ENCODE results near the gene PRPF19.

PRPF19 gene

GRCh38 chr11:60905047-60905446 is 1.3 kb downstream of the PRPF19 start:
- no peak for DNase-seq (ENCODE audit: low read depth)

DNA sequence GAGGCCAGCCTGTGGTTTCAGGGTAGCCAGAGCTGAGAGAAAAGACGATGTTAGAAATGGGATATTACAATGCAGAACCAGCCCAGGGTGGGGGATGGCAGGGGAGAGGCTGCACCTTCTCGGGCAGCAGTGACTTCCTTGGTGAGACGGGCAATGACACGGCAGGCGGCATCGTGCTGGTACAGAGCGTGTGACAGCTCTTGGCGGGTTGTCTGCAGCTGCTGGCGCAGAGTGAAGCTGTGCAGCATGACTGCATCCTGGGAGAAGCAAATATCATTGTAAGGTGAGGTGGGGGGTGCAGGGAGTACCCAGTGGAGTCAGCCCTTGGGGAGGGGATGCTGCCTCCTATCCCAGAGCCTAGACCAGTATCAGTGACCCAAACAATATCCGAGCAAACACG is 3.8 kb downstream of the PRPF19 start:
- no peak for DNase-seq (ENCODE audit: low read depth)

- DNase-seq (ENCODE audit: low read depth): no peak
Measured at GRCh38 chr11:60900673-60901404, 5.5 kb downstream of the PRPF19 start.

DNA sequence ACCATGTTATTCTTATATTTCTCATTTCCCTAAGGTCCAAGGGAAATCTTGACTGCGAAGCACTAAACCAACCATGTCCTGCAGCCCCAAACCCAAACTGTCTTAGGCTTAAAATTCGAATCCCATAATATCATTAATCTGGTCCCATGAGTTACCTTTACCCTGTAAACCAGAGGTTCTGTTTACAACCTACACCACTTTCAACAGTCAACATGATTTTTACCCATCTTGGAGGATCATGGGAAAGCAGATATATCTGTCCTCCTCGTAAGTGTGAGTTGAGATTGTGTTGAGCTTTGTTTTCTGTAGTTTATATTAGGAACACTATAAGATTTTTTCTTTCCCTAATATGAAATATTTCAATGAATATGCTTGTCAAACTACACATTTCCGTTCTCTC is 6.4 kb downstream of the PRPF19 start:
- no peak for DNase-seq (ENCODE audit: low read depth)

DNA sequence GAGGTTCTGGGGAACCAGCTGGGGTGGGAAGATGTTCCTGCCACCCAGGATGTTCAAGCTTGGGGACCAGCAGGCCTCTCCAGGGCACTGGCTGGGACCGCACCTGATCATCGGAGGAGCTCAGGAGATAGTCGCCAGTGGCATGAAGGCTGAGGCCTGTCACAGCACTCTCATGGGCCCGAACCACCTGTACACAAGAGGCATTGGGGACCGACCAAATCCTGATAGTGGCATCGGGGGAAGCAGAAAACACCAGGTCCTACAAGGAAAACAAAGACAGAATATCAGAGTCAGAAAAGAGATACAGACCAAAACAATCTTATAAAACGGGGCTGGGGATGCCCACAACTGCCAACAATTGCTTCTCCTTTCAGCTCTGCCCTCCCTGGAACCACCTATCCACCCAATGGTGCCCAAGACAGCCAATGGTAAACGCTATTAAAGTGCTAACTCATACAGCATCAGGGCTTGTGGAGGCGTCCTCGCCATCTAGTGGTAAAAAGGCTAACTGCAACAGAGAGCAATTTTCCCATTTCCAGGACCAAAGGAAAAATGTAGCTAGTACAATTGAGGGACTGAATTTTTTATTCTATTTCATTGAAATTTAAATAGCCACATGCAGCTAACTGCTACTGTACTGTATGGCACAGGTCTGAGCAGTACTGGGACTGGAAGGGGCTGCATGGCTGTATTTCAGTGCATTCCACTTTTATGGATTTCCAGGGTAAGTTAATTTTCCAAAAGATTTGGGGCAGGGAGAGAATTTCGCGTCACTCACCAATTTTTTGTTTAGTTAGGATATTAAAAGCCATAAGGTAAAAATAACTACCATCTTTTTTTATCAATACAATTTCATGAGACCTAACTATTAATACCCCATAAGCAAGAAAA is 7.1 kb downstream of the PRPF19 start:
- DNase-seq (ENCODE audit: low read depth): no peak

GRCh38 chr11:60897496-60897895 is 8.9 kb downstream of the PRPF19 start:
- DNase-seq (ENCODE audit: low read depth): no peak

DNA sequence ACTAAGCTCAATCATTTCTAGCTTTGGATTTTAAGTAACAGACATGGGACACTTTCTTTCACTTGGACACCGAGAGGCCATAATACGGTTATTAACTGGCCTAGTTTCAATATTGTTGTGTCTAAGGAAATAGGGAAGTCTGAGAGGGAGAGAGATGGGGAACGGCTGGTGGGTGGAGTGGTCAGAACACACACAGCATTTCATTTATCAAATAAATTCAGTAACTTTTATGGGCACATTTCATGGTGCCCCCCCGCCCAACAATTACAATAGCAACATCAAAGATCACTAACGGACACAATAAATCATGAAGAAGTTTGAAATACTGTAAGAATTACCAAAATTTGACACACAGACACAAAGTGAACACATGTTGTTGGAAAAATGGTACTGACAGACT is 10.7 kb downstream of the PRPF19 start:
- DNase-seq (ENCODE audit: low read depth): no peak

DNA sequence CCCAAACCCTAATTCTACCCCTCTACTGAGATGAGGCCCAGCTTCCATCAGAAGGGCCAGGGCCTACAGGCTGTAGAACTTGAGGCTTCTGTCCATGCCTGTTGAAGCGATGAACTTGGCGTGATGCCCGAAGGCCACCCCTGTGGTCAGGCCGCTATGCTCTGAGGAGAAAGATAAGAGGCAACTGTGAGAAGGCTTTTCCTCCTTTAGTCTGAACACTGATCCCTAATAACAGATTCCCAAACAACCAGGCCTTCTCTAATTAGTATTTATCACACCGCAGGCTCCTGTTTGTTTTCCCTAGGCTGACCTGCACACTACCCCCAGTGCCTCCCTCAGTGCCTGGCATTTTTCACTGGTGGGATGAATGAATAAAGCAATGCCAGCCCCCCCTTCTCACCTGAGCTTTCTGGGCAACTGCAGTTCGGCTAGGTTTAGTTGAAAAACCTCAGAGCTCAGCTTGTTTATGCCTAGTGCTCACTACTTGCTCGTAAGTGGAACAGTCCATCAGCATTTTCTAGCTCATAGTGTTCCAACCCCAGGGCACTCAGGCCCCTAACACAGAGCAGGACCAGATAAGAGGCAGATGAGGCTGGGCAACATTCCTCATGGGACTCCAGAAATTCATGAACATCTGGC is 15.2 kb downstream of the PRPF19 start:
- DNase-seq (ENCODE audit: low read depth): no peak

- DNase-seq (ENCODE audit: low read depth): no peak
Measured at GRCh38 chr11:60890696-60891095, 15.7 kb downstream of the PRPF19 start.

GRCh38 chr11:60889869-60890311 is 16.5 kb downstream of the PRPF19 start:
- DNase-seq (ENCODE audit: low read depth): no peak

DNA sequence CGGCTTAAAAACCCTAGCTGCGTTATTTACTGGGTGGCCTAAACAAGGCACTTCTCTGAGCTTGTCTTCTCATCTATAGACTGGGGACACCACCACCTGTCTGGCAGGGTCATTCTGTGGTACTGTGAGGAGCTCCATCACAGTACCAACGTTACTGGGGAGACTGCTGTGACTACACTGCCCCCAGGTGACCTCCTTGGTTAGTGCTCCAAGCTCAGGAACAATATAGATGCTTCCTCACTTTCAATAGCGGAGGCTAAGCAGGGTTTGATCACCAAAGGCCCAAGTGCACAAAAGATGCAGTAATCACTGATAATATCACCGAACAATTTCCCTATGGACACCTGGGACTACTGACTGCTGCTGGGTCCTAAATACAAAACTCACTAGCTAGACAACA is 18.8 kb downstream of the PRPF19 start:
- no peak for DNase-seq (ENCODE audit: low read depth)

GRCh38 chr11:60880643-60881282 is 25.6 kb downstream of the PRPF19 start:
- no peak for DNase-seq (ENCODE audit: low read depth)

DNA sequence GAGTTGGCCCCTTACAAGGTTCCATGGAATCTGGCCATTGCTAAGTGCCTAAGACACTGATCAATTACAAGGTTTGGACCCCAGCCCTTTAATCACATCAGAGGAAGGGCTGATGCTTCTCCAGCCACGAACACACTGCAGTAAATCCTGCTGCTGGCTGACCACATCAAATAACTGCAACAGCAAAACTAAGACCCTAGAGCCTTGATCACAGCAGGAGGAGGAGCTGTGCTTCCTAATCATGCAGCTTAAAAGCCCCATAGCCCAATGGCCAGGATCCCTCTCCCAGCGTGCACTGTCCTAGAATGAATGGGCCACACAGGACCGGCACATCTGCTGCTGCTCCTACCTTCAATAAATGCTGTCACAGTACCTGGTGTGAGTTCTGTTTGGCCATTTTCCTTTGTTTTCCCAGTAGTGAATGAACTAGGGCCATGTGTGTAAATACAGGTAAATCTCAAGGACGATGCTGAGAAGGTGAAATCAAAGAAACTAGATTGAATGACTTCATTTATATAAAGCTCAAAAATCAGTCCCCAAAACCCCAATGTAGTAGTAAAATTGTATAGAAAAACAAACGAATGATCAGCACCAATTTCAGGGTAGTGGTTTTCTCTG is 26.3 kb downstream of the PRPF19 start:
- no peak for DNase-seq (ENCODE audit: low read depth)

DNA sequence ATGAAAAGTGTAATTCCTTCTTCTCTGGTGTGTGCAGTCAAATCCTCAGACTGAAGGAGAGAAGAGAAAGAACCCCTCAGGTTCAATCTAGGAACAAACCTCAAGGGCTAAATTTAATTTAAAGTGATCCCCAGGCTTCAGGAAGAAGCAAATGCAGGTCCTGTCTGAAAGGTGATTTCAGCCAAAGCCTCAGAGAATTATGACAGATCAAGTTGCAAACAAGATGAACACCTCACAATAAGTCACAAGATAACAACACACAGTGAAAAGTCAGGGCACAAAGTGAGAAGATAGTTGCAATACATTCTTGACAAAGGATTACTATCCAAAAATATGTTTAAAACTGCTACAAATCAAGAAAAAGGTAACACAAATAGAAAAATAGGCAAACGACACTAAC is 27.3 kb downstream of the PRPF19 start:
- DNase-seq (ENCODE audit: low read depth): no peak

GRCh38 chr11:60878245-60879101 is 27.9 kb downstream of the PRPF19 start:
- no peak for DNase-seq (ENCODE audit: low read depth)

GRCh38 chr11:60876168-60876485 is 30.3 kb downstream of the PRPF19 start:
- DNase-seq (ENCODE audit: low read depth): no peak

DNA sequence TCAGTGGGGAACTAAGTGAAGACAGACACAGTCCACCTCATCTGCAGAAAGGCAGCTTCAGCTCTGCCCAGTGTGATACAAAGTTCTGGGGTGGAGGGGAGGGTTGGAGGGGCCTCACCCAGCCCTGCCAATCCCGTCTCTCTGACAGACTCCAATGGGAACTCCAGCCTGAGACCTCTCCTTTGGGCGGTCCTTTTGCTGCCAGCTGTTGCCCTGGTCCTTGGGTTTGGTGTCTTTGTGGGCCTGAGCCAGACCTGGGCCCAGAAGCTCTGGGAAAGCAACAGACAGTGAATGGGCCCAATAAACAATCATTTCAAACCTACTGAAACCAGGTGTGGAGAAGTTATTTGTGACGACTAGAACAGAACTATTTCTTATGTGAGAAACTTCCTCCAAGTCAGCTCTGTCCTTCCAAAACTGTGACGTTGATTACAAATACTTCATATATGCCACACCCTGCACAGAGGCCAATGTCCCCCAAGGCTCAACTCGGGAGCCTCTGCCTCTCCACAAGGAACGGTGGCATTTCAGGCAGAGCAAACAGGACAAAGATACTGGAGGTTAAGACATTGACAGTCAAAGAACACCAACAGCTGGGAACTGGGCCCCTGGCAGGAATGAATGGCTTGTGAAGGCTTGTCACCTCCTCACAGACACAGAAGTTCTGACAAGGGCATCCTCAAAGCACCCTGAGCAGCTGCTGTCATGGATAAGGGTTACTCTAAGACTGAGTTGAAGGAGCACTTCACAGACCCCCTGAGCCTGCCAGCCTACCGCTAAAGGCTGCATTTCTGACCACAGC is 30.8 kb downstream of the PRPF19 start:
- no peak for DNase-seq (ENCODE audit: low read depth)

- DNase-seq (ENCODE audit: low read depth): no peak
Measured at GRCh38 chr11:60874421-60875365, 31.7 kb downstream of the PRPF19 start.

- no peak for DNase-seq (ENCODE audit: low read depth)
Measured at GRCh38 chr11:60873533-60873932, 32.9 kb downstream of the PRPF19 start.

Data from non-pigmented ciliary epithelial cell (primary cell).